Measurements from ENCODE around the gene SLC38A8. TPM values are rescaled to one million over a fixed set of nuclear protein-coding genes. Genes with fewer than 3 reads are reported as not detected.

Gene SLC38A8
- total RNA-seq, result not detected

GRCh38 chr16:84042308-84042878 lies at the start of gene SLC38A8:
Gene SLC38A8, minus strand, starts transcription at chr16:84042795. Its CDS starts 638 bp downstream, at chr16:84042157.
- DNase-seq (ENCODE audit: low read depth in 2 of 3, low spot score in 2 of 3), result no peak

DNA sequence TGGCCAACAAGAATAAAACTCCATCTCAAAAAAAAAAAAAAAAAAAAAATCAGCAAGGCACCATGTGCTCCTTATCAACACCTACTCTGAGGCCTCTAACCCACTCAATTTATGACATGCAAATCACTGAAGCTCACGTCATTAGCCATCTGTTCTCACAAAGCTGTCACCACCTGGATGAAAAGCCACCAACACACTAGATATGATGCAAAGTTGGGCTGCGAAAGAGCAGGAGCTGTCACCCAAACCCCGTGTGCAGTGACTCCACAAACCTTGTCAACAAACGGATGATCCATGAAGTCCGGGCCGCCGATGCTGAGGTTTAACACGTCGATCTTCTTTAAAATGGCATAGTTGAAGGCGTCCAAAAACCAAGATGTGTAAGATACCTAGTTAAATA lies 48.9 kb upstream of the SLC38A8 start:
- no peak for DNase-seq (ENCODE audit: low read depth in 2 of 3, low spot score in 2 of 3)

GRCh38 chr16:84090211-84090610 lies 47.6 kb upstream of the SLC38A8 start:
- DNase-seq (ENCODE audit: low read depth in 2 of 3, low spot score in 2 of 3), result no peak

- DNase-seq (ENCODE audit: low read depth in 2 of 3, low spot score in 2 of 3), result peak; percentile 4 to 65 (median 60)
Measured at GRCh38 chr16:84088695-84089395, 46.2 kb upstream of the SLC38A8 start.

DNA sequence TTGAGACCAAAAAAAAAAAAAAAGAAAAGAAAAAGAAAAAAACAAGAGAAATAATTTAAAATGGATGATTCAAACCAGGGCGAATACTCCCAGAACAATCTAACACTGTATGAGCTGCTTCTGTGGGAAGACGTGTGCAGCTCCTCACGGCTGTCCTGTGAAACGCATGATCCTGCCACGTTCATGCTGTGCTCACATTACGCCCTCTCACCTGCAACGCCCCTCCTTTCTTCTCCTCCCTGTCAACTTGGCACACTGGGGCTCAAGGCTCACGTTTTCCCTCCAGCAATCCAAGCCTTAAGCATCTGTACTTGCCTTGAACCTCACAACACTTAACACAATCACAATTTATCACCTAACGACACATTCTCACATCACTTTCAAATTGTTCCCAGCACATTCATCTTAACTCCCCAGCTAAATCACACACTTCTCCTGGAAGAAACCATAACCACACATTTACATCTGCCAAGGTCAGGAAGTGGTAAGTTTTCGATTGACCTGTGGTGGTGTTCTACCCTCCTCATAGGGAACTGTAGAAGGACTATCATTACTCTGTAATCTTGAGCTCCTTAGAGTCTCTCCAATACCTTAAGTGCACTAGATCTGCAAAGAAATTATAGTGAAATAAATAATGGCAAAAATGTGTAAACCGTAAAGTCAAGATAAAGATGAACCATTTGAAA lies 45.0 kb upstream of the SLC38A8 start:
- no peak for DNase-seq (ENCODE audit: low read depth in 2 of 3, low spot score in 2 of 3)

GRCh38 chr16:84087001-84087400 lies 44.4 kb upstream of the SLC38A8 start:
- DNase-seq (ENCODE audit: low read depth in 2 of 3, low spot score in 2 of 3), result no peak

- no peak for DNase-seq (ENCODE audit: low read depth in 2 of 3, low spot score in 2 of 3)
Measured at GRCh38 chr16:84086341-84086740, 43.7 kb upstream of the SLC38A8 start.

- peak in 2 of 3 donors; percentile 34 to 67 for DNase-seq (ENCODE audit: low read depth in 2 of 3, low spot score in 2 of 3)
Measured at GRCh38 chr16:84085773-84086172, 43.2 kb upstream of the SLC38A8 start.

GRCh38 chr16:84085271-84085667 lies 42.7 kb upstream of the SLC38A8 start:
- no peak for DNase-seq (ENCODE audit: low read depth in 2 of 3, low spot score in 2 of 3)

- peak; percentile 49 to 65 (median 64) for DNase-seq (ENCODE audit: low read depth in 2 of 3, low spot score in 2 of 3)
Measured at GRCh38 chr16:84084570-84085270, 42.1 kb upstream of the SLC38A8 start.

DNA sequence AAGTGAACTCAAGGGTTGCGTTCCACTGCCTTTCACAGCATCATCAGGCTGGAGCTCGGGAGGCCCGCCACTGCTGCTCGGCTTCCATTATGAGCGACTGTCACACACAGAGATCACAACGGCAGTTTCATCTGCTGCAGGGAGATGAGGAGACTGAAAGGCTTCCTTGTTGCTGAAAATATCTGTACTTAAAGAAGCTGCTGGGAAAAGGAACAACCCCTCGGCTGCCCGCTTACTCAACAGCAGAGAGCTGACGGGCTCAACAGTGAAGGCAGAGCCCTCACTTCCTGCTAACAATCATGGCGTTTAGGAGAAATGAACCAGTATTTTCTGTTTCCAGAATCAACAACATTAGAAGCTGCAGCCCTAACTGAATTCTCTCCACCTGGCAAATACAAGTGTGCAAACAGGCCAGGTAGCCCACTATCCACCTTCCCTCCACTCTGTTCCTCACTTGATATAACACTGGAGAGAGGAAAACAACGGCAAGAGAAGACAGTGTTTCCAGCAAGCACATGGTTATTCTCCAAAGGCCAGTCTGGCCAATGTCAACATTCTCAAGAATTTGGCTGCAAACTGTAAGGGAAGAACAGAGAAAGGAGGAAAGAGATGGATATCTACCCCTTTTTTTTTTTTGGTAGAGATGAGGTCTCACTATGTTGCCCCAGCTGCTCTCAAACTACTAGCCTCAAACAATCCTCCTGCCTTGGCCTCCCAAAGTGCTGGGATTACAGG lies 40.4 kb upstream of the SLC38A8 start:
- DNase-seq (ENCODE audit: low read depth in 2 of 3, low spot score in 2 of 3), result no peak

- DNase-seq (ENCODE audit: low read depth in 2 of 3, low spot score in 2 of 3), result no peak
Measured at GRCh38 chr16:84082110-84082509, 39.5 kb upstream of the SLC38A8 start.

GRCh38 chr16:84081446-84081989 lies 38.9 kb upstream of the SLC38A8 start:
- DNase-seq (ENCODE audit: low read depth in 2 of 3, low spot score in 2 of 3), result no peak

GRCh38 chr16:84080813-84081212 lies 38.2 kb upstream of the SLC38A8 start:
- no peak for DNase-seq (ENCODE audit: low read depth in 2 of 3, low spot score in 2 of 3)

- DNase-seq (ENCODE audit: low read depth in 2 of 3, low spot score in 2 of 3), result no peak
Measured at GRCh38 chr16:84080378-84080777, 37.8 kb upstream of the SLC38A8 start.

- DNase-seq (ENCODE audit: low read depth in 2 of 3, low spot score in 2 of 3), result no peak
Measured at GRCh38 chr16:84079664-84080063, 37.1 kb upstream of the SLC38A8 start.

DNA sequence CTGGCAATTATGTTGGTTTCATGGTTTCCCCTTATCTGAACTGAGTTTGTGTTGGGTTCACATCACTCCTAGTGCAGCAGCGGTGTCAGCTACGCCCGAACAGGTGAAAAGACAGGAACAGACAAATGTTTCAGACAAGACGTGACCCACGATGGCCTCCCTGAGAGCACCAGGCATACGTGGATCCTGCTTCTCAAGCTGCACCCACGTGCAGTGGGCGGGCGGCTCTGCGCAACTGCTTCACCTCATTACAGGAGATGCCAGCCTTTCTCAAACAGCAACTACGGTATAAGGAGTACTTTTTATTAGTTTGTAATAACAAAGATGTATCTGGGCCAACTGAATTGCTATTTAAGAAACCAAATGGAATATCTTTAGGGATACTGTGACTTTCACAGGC lies 32.8 kb upstream of the SLC38A8 start:
- no peak for DNase-seq (ENCODE audit: low read depth in 2 of 3, low spot score in 2 of 3)

- no peak for DNase-seq (ENCODE audit: low read depth in 2 of 3, low spot score in 2 of 3)
Measured at GRCh38 chr16:84074721-84075120, 32.1 kb upstream of the SLC38A8 start.

DNA sequence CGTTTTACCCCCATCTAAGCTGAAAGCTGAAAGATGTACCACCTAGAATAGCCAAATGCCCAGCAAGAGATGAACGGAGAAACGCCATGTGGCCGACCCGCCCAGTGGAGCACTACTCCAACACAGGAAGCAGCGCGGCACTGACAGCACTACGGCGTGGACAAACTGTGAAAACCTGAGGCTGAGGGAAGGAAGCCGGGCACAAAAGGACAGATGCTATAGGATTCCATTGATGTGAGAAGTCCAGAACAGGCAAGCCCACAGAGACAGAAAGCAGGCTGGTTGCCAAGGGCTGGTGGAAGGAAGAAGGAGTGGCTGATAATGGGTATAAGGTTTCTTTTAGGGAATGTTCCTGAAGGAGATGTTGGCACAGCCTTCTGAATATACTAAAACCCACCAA lies 29.4 kb upstream of the SLC38A8 start:
- DNase-seq (ENCODE audit: low read depth in 2 of 3, low spot score in 2 of 3), result no peak

GRCh38 chr16:84071121-84071520 lies 28.5 kb upstream of the SLC38A8 start:
- DNase-seq (ENCODE audit: low read depth in 2 of 3, low spot score in 2 of 3), result no peak

All from hematopoietic multipotent progenitor cell (in vitro differentiated cells).